GM10248 (cell line): ENCODE results near the gene STARD13.
"Not testable (repeated sequence)": the region's sequence is repeated elsewhere in the genome, so short reads cannot be mapped to it uniquely, and the experiment has no call there.

Experiments used
- CTCF ChIA-PET: fragments of 300-600 bp; sonication (Branson Sonifier 250); formaldehyde crosslinking; extraction: SDS; loops from one replicate; lab custom pipeline; 2021; ENCODE audit warnings: antibody characterized with exemption; lab: Yijun Ruan, JAX
- POLR2A ChIA-PET: fragments of 350-650 bp; sonication (Branson Sonifier 250); formaldehyde crosslinking; extraction: SDS; loops from one replicate; lab custom pipeline; 2020; ENCODE audit warnings: antibody characterized with exemption; lab: Yijun Ruan, JAX
- DNase-seq: peaks from one replicate; pipeline ENCODE4 v3.0.0; 2012; ENCODE audit errors: extremely low spot score
- CTCF ChIP-seq: IDR thresholded peaks from 2 replicates; pipeline ENCODE4 v1.5.1; 2012; ENCODE audit warnings: mild to moderate bottlenecking, low read depth; ENCODE audit errors: extremely low read depth, missing control alignments, control extremely low read depth

Gene STARD13

GRCh38 chr13:33178209-33178840, 107.2 kb downstream of the STARD13 start:
- no peak for DNase-seq
- TF ChIP-seq CTCF: no peak
- ChIA-PET POLR2A (no interaction called here), CTCF (interaction anchor here (1.4 to 1.8 kb wide), 2 partner anchors 9 to 24 kb away, joined by 3 to 5 read pairs; no protein-coding TSS in a partner anchor)

DNA sequence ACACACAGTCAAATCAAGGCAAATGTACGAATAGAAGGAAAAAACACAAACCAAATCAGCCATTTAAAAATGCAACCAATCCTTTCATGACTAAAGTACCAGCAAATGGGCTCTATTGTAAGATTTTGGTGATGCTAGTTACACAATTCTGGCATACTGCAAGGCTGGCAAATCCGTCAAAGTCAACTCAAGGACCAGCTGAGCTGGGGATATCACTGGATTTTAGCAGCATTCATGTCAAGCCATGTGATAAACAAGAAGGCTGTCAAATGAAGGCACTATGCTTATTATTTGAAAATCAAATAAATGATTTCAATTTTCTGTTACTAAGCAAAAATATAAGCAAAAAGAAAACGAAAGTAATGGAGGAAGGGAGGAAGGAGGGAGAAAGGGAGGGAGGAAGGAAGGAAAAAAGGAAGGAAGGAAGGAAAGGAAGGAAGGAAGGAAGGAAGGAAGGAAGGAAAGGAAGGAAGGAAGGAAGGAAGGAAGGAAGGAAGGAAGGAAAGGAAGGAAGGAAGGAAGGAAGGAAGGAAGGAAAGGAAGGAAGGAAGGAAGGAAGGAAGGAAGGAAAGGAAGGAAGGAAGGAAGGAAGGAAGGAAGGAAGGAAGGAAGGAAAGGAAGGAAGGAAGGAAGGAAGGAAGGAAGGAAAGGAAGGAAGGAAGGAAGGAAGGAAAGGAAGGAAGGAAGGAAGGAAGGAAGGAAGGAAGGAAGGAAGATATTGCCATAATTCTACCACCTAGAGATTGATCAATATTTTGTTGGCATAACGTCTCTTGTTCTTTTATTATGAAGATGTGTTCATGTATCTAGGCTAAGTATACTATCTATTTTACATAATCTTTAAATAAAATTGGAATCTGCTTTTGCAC, 108.0 kb downstream of the STARD13 start:
- CTCF ChIA-PET, DNase-seq, POLR2A ChIA-PET: not testable (repeated sequence)

DNA sequence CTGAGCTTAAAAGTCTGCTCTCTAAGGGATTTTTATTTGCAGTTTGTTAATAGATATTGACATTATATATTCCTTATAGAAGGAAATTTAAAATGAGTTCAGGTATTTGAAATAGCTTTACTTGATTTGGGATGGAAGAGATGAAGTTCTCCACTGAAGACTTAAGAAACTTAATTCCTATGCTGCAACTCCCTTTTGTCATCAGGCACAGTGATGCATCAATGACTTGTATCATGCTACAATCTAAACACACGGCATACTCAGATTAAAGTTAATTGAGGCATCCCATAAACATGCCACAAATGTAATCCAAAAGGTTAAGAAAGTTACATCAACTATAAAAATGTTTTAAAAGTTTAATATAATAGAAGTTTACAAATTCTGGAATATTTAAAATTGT, 109.0 kb downstream of the STARD13 start:
- DNase-seq: no peak
- ChIA-PET CTCF (interaction anchor here (1.5 to 1.9 kb wide), 3 partner anchors 8 to 32 kb away, joined by 5 read pairs; no protein-coding TSS in a partner anchor), POLR2A (no interaction called here)
- no peak for TF ChIP-seq CTCF

DNA sequence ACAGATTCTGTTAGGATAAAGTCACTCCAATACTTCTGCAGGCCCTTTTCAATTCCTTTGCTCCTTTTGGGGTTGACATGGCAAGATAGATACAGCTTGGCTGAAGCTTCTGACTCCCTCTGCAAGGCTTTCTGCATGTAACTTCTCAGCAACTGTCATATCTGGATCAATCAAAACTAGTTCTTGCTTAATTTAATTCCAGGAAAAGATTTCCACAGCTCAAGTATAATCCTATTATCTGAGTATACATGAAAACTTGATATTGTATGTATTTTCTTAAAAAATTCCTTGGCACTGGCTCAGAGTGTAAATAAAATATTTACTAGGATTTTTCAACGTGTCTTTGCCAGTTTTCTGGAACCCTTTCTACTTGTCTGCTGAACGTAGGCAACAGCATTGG, 109.6 kb downstream of the STARD13 start:
- CTCF ChIA-PET: interaction anchor here (1.5 to 1.9 kb wide), 4 partner anchors 8 to 32 kb away, joined by 5 to 8 read pairs (median 5); no protein-coding TSS in a partner anchor
- POLR2A ChIA-PET: no interaction called here
- TF ChIP-seq CTCF: no peak
- DNase-seq: no peak

DNA sequence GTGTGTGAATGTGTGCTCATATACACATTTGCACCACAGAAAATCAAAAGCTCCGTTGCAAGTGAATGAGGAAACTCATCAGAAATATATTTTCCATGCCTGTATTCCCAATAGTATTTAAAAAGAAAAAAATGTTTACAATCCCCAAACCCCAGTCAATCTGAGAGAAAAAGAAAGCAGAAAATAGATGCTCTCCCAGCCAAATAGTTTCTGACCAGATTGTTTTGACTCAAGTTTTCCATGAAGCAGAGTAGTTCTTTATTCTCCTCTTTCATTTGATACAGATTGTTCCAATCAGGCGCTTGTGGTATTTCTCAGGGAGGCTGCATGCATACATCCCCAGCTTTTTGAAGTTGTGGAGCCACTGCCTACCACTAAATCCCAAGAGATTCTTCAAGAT, 110.6 kb downstream of the STARD13 start:
- ChIA-PET CTCF (interaction anchor here (1.6 to 6.5 kb wide), 5 partner anchors 9 to 17 kb away, joined by 5 to 37 read pairs (median 5); no protein-coding TSS in a partner anchor), POLR2A (interaction anchor here (0.6 kb wide), 1 partner anchor 19 kb away, joined by 3 read pairs; no protein-coding TSS in a partner anchor)
- no peak for TF ChIP-seq CTCF
- DNase-seq: no peak

DNA sequence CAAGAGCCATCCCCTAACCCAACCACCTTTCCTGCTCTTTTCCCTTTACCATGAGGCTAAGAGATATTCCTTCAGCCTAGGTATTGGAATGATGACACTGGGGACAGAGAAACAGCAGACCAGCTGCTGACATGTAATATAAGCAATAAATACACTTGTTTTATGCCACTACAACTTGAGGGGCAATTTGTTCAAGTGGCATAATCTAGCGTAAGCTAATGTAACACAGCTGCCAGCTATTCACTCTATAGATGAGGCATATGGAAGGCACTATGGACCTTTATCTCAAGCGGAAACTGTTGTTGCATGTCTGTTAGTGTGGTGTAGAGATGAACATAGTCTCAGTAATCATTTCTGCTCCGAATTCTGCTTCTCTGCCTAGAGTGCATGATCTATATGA, 111.1 kb downstream of the STARD13 start:
- no peak for DNase-seq

More for the DNA sequence above, 111.1 kb downstream of the STARD13 start:
- CTCF ChIA-PET: interaction anchor here (1.6 to 6.5 kb wide), 4 partner anchors 9 to 17 kb away, joined by 5 to 37 read pairs (median 6); no protein-coding TSS in a partner anchor
- POLR2A ChIA-PET: no interaction called here
- no peak for TF ChIP-seq CTCF
